Glutamatergic neuron (in vitro differentiated cells): ENCODE measurements around the gene B4GALNT4. TPM values are rescaled to one million over a fixed set of nuclear protein-coding genes. Genes with fewer than 3 reads are reported as not detected.
"Not testable (repeated sequence)": the region's sequence is repeated elsewhere in the genome, so short reads cannot be mapped to it uniquely, and the experiment has no call there.

Experiments used
- DNase-seq: peaks from one replicate; pipeline ENCODE4 v3.0.0; 2022
- H3K27ac Mint-ChIP-seq: one replicate; pipeline ENCODE4 v1.8.0; 2020; ENCODE audit warnings: mild to moderate bottlenecking, mixed read lengths, inconsistent platforms; ENCODE audit not compliant: unreplicated experiment
- H3K27me3 Mint-ChIP-seq: one replicate; pipeline ENCODE4 v1.8.0; 2020; ENCODE audit warnings: mild to moderate bottlenecking, moderate library complexity, mixed read lengths, inconsistent platforms; ENCODE audit not compliant: unreplicated experiment
- H3K36me3 Mint-ChIP-seq: one replicate; pipeline ENCODE4 v1.8.0; 2020; ENCODE audit warnings: mild to moderate bottlenecking, mixed read lengths, inconsistent platforms; ENCODE audit not compliant: unreplicated experiment
- H3K4me1 Mint-ChIP-seq: one replicate; pipeline ENCODE4 v1.8.0; 2020; ENCODE audit warnings: mild to moderate bottlenecking, low read depth, mixed read lengths, inconsistent platforms; ENCODE audit not compliant: unreplicated experiment
- H3K4me3 Mint-ChIP-seq: one replicate; pipeline ENCODE4 v1.8.0; 2020; ENCODE audit warnings: mild to moderate bottlenecking, mixed read lengths, inconsistent platforms; ENCODE audit not compliant: unreplicated experiment
- H3K9me3 Mint-ChIP-seq: one replicate; pipeline ENCODE4 v1.8.0; 2020; ENCODE audit warnings: mild to moderate bottlenecking, moderate library complexity, mixed read lengths, inconsistent platforms; ENCODE audit not compliant: unreplicated experiment
- total RNA-seq: library from RNA; stranded (reverse); fragmentation: NEBNext Ultra II Directional; extraction: Animal tissue kit (Norgen Biotek cat#: 25700); gene quantifications from one replicate; pipeline ENCODE4 v1.2.1, GENCODE V29; 2021; ENCODE audit not compliant: unreplicated experiment
- TF ChIP-seq, protein P1 (sequence below): fragments of 200-600 bp; sonication (generic); IDR thresholded peaks from one replicate; pipeline ENCODE4 v1.5.0; 2021; ENCODE audit not compliant: partially characterized antibody, unreplicated experiment

B4GALNT4 gene
- total RNA-seq, 1 donor from 2014 or later: 418 TPM

DNA sequence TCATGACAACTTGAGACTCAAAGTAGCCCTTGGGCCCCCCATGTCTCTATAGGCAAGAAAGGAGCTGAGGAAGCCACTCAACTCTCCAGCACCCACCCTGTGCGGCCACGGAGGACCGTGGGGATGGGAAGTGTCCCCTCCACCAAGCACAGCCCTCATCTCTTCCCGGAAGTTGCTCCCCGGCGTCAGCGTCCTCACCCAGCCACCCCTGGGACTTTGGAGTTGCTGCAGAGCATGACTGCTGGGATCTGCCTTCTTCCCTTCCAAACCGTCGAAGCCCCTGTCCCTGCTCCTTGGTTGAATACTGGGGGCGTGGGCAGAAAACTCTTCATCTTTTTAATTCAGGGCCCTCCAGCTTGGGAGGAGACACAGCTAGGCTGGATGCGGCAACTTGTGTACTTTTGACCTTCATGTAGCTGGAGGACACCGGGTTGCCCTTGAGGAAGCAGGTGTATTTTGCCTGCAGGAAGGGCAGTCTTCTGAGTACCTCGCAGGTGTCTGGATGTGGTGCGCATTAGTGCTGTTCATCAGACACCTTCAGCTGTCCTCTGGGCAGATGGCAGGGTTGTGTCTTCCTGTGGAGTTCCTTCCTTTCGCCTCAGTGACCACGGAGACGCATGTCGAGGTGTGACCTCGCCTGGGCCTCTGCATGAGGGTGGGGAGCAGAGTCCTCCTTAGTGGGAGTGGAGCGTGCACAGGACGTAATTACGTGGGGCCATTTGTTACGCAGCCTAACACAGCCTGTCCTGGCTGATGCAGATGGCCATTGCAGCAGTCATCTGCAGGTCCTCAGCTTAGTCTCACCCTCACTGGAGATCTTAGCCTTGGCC lies 36.4 kb upstream of the B4GALNT4 start:
- no peak overlapping the region for H3K27ac Mint-ChIP-seq
- H3K9me3 Mint-ChIP-seq: peaks cover 3% of the 10 kb centered on the region
- no peak overlapping the region for H3K4me3 Mint-ChIP-seq
- DNase-seq: no peak
- H3K27me3 Mint-ChIP-seq: peaks cover 2% of the 10 kb centered on the region
- H3K4me1 Mint-ChIP-seq: peaks cover 5% of the 10 kb centered on the region
- H3K36me3 Mint-ChIP-seq: no peaks in the 10 kb centered on the region
- TF ChIP-seq, protein P1, sequence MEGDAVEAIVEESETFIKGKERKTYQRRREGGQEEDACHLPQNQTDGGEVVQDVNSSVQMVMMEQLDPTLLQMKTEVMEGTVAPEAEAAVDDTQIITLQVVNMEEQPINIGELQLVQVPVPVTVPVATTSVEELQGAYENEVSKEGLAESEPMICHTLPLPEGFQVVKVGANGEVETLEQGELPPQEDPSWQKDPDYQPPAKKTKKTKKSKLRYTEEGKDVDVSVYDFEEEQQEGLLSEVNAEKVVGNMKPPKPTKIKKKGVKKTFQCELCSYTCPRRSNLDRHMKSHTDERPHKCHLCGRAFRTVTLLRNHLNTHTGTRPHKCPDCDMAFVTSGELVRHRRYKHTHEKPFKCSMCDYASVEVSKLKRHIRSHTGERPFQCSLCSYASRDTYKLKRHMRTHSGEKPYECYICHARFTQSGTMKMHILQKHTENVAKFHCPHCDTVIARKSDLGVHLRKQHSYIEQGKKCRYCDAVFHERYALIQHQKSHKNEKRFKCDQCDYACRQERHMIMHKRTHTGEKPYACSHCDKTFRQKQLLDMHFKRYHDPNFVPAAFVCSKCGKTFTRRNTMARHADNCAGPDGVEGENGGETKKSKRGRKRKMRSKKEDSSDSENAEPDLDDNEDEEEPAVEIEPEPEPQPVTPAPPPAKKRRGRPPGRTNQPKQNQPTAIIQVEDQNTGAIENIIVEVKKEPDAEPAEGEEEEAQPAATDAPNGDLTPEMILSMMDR: no peak

DNA sequence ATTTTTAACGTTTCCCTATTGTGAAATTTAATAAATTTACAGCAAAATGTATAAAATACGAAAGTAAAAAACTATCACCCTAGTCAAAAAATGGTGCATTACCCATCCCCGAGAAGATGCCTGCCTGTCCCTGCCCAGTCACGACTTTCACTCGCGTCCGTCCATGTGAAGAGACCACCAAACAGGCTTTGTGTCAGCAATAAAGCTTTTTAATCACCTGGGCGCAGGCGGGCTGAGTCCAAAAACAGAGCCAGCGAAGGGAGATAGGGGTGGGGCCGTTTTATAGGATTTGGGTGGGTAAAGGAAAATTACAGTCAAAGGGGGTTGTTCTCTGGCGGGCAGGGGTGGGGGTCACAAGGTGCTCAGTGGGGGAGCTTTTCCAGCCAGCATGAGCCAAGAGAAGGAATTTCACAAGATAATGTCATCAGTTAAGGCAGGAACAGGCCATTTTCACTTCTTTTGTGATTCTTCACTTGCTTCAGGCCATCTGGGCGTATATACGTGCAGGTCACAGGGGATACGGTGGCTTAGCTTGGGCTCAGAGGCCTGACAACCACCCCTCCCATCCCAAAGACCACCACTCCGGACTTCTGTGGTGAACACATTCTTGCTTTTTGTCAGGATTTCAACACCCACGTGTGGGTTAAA lies 35.6 kb upstream of the B4GALNT4 start:
- H3K27ac Mint-ChIP-seq, H3K9me3 Mint-ChIP-seq, H3K4me3 Mint-ChIP-seq, H3K36me3 Mint-ChIP-seq, H3K4me1 Mint-ChIP-seq, DNase-seq, H3K27me3 Mint-ChIP-seq: not testable (repeated sequence)

DNA sequence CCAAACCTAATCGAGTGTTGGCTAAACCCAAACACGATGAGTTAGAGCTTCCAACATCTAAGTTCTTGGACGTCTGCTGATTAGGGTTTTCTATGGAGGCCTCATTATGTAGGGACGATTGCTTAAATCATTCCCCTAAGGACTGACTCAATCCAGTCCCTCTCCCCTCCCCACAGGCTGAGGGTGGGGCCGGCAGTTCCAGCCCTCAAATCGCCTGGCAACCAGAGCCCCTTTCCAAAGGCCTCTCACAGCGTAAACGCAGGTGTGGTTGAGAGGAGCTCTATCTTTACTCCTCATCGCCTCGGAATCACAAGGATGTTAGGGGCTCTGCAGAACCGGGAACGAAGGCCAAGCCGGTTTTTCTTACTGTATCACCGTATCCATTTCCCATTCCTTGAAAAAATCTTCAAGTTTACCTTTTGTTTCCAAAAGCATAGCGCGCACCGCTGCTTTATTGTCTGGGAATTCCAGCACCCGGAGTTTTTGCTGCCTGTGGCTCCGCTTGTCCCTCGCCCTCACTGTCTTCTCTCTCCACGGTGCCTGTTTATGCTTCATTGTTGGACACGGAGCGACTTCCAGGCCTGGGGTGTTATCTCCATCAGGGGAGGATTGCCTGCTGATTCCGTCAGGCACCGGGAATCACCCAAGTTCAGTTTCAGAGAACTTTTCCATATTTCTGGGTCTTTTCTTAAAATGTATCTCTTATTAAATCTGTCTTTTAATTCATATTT lies 34.9 kb upstream of the B4GALNT4 start:
- H3K9me3 Mint-ChIP-seq: peaks cover 3% of the 10 kb centered on the region
- TF ChIP-seq, protein P1: no peak
- peaks cover 2% of the 10 kb centered on the region for H3K27me3 Mint-ChIP-seq
- H3K4me1 Mint-ChIP-seq: peaks cover 5% of the 10 kb centered on the region
- no peak overlapping the region for H3K27ac Mint-ChIP-seq
- H3K36me3 Mint-ChIP-seq: no peaks in the 10 kb centered on the region
- DNase-seq: no peak
- peak overlapping the region; percentile 73 for H3K4me3 Mint-ChIP-seq

DNA sequence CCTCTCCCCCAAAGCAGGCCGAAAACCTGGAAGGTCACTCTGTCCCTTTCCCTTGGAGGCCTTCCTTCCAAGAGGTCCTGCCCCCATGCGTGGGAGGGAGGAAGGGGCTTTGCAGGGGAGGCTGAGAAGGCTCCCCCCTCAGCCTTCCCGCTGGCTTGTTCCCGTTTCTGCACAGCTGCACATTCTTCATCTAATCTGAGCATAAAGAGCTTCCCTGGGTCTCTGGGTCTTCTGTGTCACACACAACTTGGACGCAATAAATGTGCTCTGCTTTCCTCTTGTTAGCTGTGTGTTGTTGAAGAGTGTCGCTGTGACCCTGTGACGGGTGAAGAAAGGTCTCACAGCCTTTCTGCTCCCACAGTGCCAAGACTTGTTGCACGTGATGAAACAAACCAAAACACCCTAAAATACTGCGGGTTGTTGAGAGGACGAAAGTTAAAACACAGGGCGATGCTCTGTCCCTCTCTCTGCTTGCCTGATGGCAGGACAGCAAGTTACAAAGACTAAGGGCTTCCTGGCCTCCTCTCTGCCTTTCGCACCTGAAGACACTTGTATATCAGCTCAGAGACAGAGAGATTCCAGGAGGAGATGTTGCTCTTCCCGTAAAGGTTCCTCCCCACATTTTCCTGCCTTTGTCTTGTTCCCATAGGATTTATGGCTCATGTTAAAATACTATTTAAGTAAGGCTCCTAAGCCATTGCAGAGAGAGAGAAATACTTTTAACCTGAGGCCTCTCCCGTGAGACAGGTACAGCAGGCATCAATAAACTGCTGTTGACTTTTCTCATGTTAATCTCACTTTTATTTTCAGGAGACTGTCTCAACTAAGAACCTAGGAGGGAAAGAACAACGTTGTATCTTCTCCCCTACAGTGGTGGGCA lies 33.3 kb upstream of the B4GALNT4 start:
- no peak overlapping the region for H3K4me3 Mint-ChIP-seq
- TF ChIP-seq, protein P1: no peak

DNA sequence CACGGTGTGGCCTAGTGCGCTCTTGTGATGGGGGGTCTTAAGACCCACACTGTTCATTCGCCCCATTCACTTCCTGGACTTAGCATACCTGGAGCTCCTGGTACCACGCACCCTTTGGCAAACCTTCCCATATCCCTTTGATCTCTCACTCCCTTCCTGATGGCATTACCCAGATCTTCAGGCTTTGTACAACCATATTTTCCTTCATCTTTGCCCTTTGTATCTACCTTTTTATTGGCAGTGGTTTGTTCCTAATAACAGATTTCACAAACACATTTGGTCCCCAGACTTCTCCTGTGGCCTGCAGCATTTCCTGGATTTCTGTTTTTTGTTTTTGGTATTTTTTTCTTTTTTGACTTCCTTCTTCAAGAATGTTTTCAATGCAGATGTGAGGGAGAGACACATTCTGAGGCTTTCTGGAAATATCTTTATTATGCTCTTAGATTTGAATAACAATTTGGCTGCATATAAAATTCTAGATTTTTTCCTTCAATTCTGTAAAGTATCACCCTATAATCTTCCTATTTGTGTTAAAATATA lies 32.6 kb upstream of the B4GALNT4 start:
- H3K4me3 Mint-ChIP-seq: no peak overlapping the region
- no peak overlapping the region for H3K27ac Mint-ChIP-seq
- peaks cover 7% of the 10 kb centered on the region for H3K4me1 Mint-ChIP-seq
- no peaks in the 10 kb centered on the region for H3K36me3 Mint-ChIP-seq
- peaks cover 3% of the 10 kb centered on the region for H3K27me3 Mint-ChIP-seq
- peaks cover 3% of the 10 kb centered on the region for H3K9me3 Mint-ChIP-seq
- no peak for DNase-seq
- TF ChIP-seq, protein P1: no peak

More for the DNA sequence above, 33.3 kb upstream of the B4GALNT4 start:
- Mint-ChIP-seq H3K27ac (no peak overlapping the region), H3K27me3 (peaks cover 2% of the 10 kb centered on the region), H3K9me3 (peaks cover 3% of the 10 kb centered on the region), H3K4me1 (peaks cover 7% of the 10 kb centered on the region), H3K36me3 (no peaks in the 10 kb centered on the region)
- no peak for DNase-seq
